OCI-LY1 (cell line): ENCODE data around the gene TYR.

Source experiments
- H2AFZ ChIP-seq: fragments of 200-600 bp; sonication (generic), shearing (Covaris generic); 2 replicates; pipeline ENCODE4 v1.6.0; 2014; ENCODE audit warnings: antibody characterized with exemption, mild to moderate bottlenecking, low read length
- H3F3A ChIP-seq: fragments of 200-600 bp; sonication (generic), shearing (Covaris generic); 2 replicates; pipeline ENCODE4 v1.6.0; 2014; ENCODE audit warnings: mild to moderate bottlenecking, antibody characterized with exemption, low read length, moderate library complexity; ENCODE audit not compliant: insufficient read depth
- H3K27ac ChIP-seq: fragments of 200-600 bp; sonication (generic); 2 replicates; pipeline ENCODE4 v1.5.1; 2014; ENCODE audit warnings: low read length, mixed run types, mild to moderate bottlenecking, low read depth; ENCODE audit not compliant: poor library complexity, severe bottlenecking
- H3K27me3 ChIP-seq: fragments of 200-600 bp; sonication (generic); 2 replicates; pipeline ENCODE4 v1.6.0; 2014; ENCODE audit warnings: antibody characterized with exemption, mild to moderate bottlenecking, low read length, moderate library complexity; ENCODE audit not compliant: insufficient read depth
- H3K36me3 ChIP-seq: fragments of 200-600 bp; sonication (generic); 2 replicates; pipeline ENCODE4 v1.6.1; 2014; ENCODE audit warnings: mild to moderate bottlenecking, antibody characterized with exemption, low read length, moderate library complexity, mixed read lengths; ENCODE audit not compliant: insufficient read depth
- H3K4me1 ChIP-seq: fragments of 200-600 bp; sonication (generic); 2 replicates; pipeline ENCODE4 v1.5.1; 2014; ENCODE audit warnings: mild to moderate bottlenecking, low read length, moderate library complexity; ENCODE audit not compliant: insufficient read depth, severe bottlenecking
- H3K4me2 ChIP-seq: fragments of 200-600 bp; sonication (generic), shearing (Covaris generic); 2 replicates; pipeline ENCODE4 v1.6.1; 2014; ENCODE audit warnings: low read length
- H3K4me3 ChIP-seq: fragments of 200-600 bp; sonication (generic); 2 replicates; pipeline ENCODE4 v1.5.1; 2014; ENCODE audit warnings: low read length, low read depth, mild to moderate bottlenecking, mixed read lengths; ENCODE audit not compliant: poor library complexity, severe bottlenecking
- H3K79me2 ChIP-seq: fragments of 200-600 bp; shearing (Covaris generic); 2 replicates; pipeline ENCODE4 v1.6.1; 2016; ENCODE audit warnings: mixed run types, low read length, mixed read lengths; ENCODE audit not compliant: insufficient read depth
- H3K9ac ChIP-seq: fragments of 200-600 bp; sonication (generic), shearing (Covaris generic); 2 replicates; pipeline ENCODE4 v1.6.1; 2014; ENCODE audit warnings: mild to moderate bottlenecking, low read length, mixed read lengths
- H3K9me2 ChIP-seq: fragments of 200-600 bp; sonication (generic), shearing (Covaris generic); 2 replicates; pipeline ENCODE4 v1.6.1; 2014; ENCODE audit warnings: low read depth, mild to moderate bottlenecking, low read length, mixed read lengths
- H3K9me3 ChIP-seq: fragments of 200-600 bp; shearing (Covaris generic); 2 replicates; pipeline ENCODE4 v1.6.1; 2014; ENCODE audit warnings: low read length, mixed read lengths
- H4K20me1 ChIP-seq: fragments of 200-600 bp; sonication (generic), shearing (Covaris generic); 2 replicates; pipeline ENCODE4 v1.6.0; 2016; ENCODE audit warnings: mild to moderate bottlenecking, low read length; ENCODE audit not compliant: insufficient read depth
- EZH2 ChIP-seq: fragments of 200-600 bp; sonication (generic), shearing (Covaris generic); IDR thresholded peaks from 2 replicates; pipeline ENCODE4 v1.8.0; 2017; ENCODE audit warnings: borderline replicate concordance, mixed run types, mild to moderate bottlenecking, antibody characterized with exemption, low read length, moderate library complexity, mixed read lengths
- TF ChIP-seq, protein P1 (sequence below): fragments of 200-600 bp; sonication (generic), shearing (Covaris generic); IDR thresholded peaks from 2 replicates; pipeline ENCODE4 v1.5.1; 2017; ENCODE audit warnings: mild to moderate bottlenecking, antibody characterized with exemption, low read length, moderate library complexity, mixed read lengths

The TYR gene

GRCh38 chr11:89181111-89181510, 3.4 kb downstream of the TYR start:
- Histone ChIP-seq H3K27me3 (no peaks in the 10 kb centered on the region), H3K79me2 (no peaks in the 10 kb centered on the region), H3K9me3 (no peaks in the 10 kb centered on the region), H3K27ac (no peak overlapping the region), H3K4me1 (no peaks in the 10 kb centered on the region), H3F3A (no peaks in the 10 kb centered on the region), H3K4me2 (no peak overlapping the region), H3K9me2 (no peaks in the 10 kb centered on the region), H3K36me3 (no peaks in the 10 kb centered on the region), H2AFZ (no peak overlapping the region), H4K20me1 (no peaks in the 10 kb centered on the region), H3K4me3 (no peak overlapping the region), H3K9ac (no peak overlapping the region)
- TF ChIP-seq, protein P1, sequence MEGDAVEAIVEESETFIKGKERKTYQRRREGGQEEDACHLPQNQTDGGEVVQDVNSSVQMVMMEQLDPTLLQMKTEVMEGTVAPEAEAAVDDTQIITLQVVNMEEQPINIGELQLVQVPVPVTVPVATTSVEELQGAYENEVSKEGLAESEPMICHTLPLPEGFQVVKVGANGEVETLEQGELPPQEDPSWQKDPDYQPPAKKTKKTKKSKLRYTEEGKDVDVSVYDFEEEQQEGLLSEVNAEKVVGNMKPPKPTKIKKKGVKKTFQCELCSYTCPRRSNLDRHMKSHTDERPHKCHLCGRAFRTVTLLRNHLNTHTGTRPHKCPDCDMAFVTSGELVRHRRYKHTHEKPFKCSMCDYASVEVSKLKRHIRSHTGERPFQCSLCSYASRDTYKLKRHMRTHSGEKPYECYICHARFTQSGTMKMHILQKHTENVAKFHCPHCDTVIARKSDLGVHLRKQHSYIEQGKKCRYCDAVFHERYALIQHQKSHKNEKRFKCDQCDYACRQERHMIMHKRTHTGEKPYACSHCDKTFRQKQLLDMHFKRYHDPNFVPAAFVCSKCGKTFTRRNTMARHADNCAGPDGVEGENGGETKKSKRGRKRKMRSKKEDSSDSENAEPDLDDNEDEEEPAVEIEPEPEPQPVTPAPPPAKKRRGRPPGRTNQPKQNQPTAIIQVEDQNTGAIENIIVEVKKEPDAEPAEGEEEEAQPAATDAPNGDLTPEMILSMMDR: no peak
- TF ChIP-seq EZH2: no peak

- Histone ChIP-seq H3K27me3 (no peaks in the 10 kb centered on the region), H3K4me2 (no peak overlapping the region), H3K36me3 (no peaks in the 10 kb centered on the region), H2AFZ (no peak overlapping the region), H3K27ac (no peak overlapping the region), H4K20me1 (no peaks in the 10 kb centered on the region), H3K4me3 (no peak overlapping the region), H3K9me3 (no peaks in the 10 kb centered on the region), H3K79me2 (no peaks in the 10 kb centered on the region), H3K9ac (no peak overlapping the region), H3F3A (no peaks in the 10 kb centered on the region), H3K9me2 (no peaks in the 10 kb centered on the region), H3K4me1 (no peaks in the 10 kb centered on the region)
- TF ChIP-seq, protein P1: no peak
- no peak for TF ChIP-seq EZH2
These were observed 5.3 kb downstream of the TYR start for GRCh38 chr11:89182773-89183518.

DNA sequence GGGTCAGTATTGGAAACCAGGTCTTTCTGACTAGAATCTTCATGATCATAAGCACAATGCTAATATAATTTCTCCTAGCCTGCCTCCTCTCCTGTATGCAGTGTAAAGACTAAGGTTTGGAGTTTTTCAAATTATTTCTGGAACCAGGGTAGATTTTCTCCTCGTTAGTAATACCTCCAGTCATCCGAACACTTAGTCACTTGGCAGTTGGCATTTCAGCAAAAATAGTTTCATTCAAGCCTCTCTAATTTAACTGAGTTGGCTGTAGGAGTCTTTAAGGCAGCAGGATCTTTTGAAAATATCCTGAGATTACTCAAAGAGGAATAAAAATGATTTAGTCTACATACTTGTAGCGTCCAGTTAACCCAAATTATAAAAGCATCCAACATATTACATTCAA, 6.3 kb downstream of the TYR start:
- no peaks in the 10 kb centered on the region for H3K9me3 ChIP-seq
- H3K36me3 ChIP-seq: no peaks in the 10 kb centered on the region
- no peaks in the 10 kb centered on the region for H3K4me1 ChIP-seq
- no peak overlapping the region for H3K4me2 ChIP-seq
- H3K27me3 ChIP-seq: no peaks in the 10 kb centered on the region
- H2AFZ ChIP-seq: no peak overlapping the region
- H3F3A ChIP-seq: no peaks in the 10 kb centered on the region
- no peak for TF ChIP-seq EZH2
- TF ChIP-seq, protein P1: no peak
- H3K9ac ChIP-seq: no peak overlapping the region
- no peak overlapping the region for H3K27ac ChIP-seq
- H4K20me1 ChIP-seq: no peaks in the 10 kb centered on the region
- H3K4me3 ChIP-seq: no peak overlapping the region
- H3K9me2 ChIP-seq: no peaks in the 10 kb centered on the region
- no peaks in the 10 kb centered on the region for H3K79me2 ChIP-seq
